Esophagus squamous epithelium (tissue), 5 donors: Measurements from ENCODE around the gene CPA5. TPM values are rescaled to one million over a fixed set of nuclear protein-coding genes. Genes with fewer than 3 reads are reported as not detected.

Experiments
- DNase-seq: peaks from one replicate; lab custom pipeline; 2025; lab: John Stamatoyannopoulos, UW
- H3K27ac ChIP-seq, 4 donors: fragments of 200-600 bp; sonication (generic); one replicate each; pipeline ENCODE4 v1.5.1; 2016 to 2019; ENCODE audit warnings: mild to moderate bottlenecking in 1 of 4
- H3K27me3 ChIP-seq, 4 donors: fragments of 200-600 bp; sonication (generic); 1 replicate in 3 of 4; 2 replicates in 1 of 4; pipeline versions ENCODE4 v1.5.1 to v1.6.0; 2017 to 2021; ENCODE audit warnings: antibody characterized with exemption in 1 of 4
- H3K36me3 ChIP-seq, 3 donors: fragments of 200-600 bp; sonication (generic); one replicate each; pipeline ENCODE4 v1.5.1; 2016 to 2019
- H3K4me1 ChIP-seq, 3 donors: fragments of 200-600 bp; sonication (generic); one replicate each; pipeline ENCODE4 v1.5.1; 2017 to 2019
- H3K4me3 ChIP-seq, 4 donors: fragments of 200-600 bp; sonication (generic); 1 replicate in 3 of 4; 2 replicates in 1 of 4; pipeline ENCODE4 v1.5.1; 2016 to 2019; ENCODE audit warnings: mild to moderate bottlenecking in 2 of 4, moderate library complexity in 1 of 4
- H3K9me3 ChIP-seq, 3 donors: fragments of 200-600 bp; sonication (generic); one replicate each; pipeline ENCODE4 v1.5.1; 2016 to 2019
- CTCF ChIP-seq, 6 experiments: fragments of 450-650 bp in 4 of 6; fragments of 200-600 bp in 2 of 6; sonication (generic) in 2 of 6; IDR thresholded peaks; one replicate each; pipeline ENCODE4 v1.5.1; 2016 to 2019; ENCODE audit warnings: antibody characterized with exemption in 6 of 6, mild to moderate bottlenecking in 4 of 6, moderate library complexity in 4 of 6
- POLR2A ChIP-seq, 4 donors: fragments of 450-650 bp; IDR thresholded peaks; one replicate each; pipeline ENCODE4 v1.6.1; 2017; ENCODE audit warnings: antibody characterized with exemption in 4 of 4, mild to moderate bottlenecking in 4 of 4, moderate library complexity in 3 of 4
- WGBS, 2 donors: methylation state at CpG; one replicate each; pipeline ENCODE4 v1.1.5; 2018; 5-methylcytosine and 5-hydroxymethylcytosine counted together
- intact Hi-C: fragments of 100-400 bp; cut with DNase I; formaldehyde crosslinking; loops from one replicate; pipeline ENCODE4 v1.15.0; 2022
- total RNA-seq, 4 donors: library from RNA; depleted of rRNA; stranded (reverse); fragments of >200 nt; gene quantifications; one replicate each; pipeline ENCODE4 v1.1.0, GENCODE V29; 2016
- donor health status: DM: yes; HTN: yes; CAD: no.

CPA5 gene
- total RNA-seq, 4 donors from 2014 or later, result not detected

- no peak for DNase-seq
- Histone ChIP-seq H3K4me1 (peaks cover 19 to 61% (median 30%) of the 10 kb centered on the region in 3 donors), H3K4me3 (no peak overlapping the region), H3K36me3 (no peaks in the 10 kb centered on the region), H3K27ac (peak overlapping the region in 2 of 4 donors; percentile 9 to 58), H3K27me3 (no peaks in the 10 kb centered on the region), H3K9me3 (peaks cover 0 to 14% (median 3%) of the 10 kb centered on the region in 3 donors)
- intact Hi-C loops, result no loop called here
- 15 to 60% methylated on average over 1 to 5 of the region's 5 CpGs for WGBS, 2 donors
- TF ChIP-seq CTCF (IDR thresholded peaks at IDR 0.05) (no peak), POLR2A (IDR thresholded peaks at IDR 0.05) (no peak)
Measured at GRCh38 chr7:130359276-130359857, 14.8 kb downstream of the CPA5 start.

- no peaks in the 10 kb centered on the region for H3K36me3 ChIP-seq
- DNase-seq, result no peak
- no peaks in the 10 kb centered on the region for H3K27me3 ChIP-seq
- intact Hi-C loops, result no loop called here
- H3K27ac ChIP-seq, result no peak overlapping the region
- peaks cover 19 to 58% (median 30%) of the 10 kb centered on the region in 3 donors for H3K4me1 ChIP-seq
- TF ChIP-seq CTCF (IDR thresholded peaks at IDR 0.05) (no peak), POLR2A (IDR thresholded peaks at IDR 0.05) (no peak)
- 87 to 99% methylated on average over 3 of the region's 3 CpGs for WGBS, 2 donors
- H3K4me3 ChIP-seq, result no peak overlapping the region
- H3K9me3 ChIP-seq, result peaks cover 0 to 14% (median 3%) of the 10 kb centered on the region in 3 donors
Measured at GRCh38 chr7:130360518-130360917, 15.9 kb downstream of the CPA5 start.

GRCh38 chr7:130361681-130362080 is 17.1 kb downstream of the CPA5 start:
- Histone ChIP-seq H3K27me3 (no peaks in the 10 kb centered on the region), H3K4me3 (no peak overlapping the region), H3K27ac (no peak overlapping the region), H3K36me3 (no peaks in the 10 kb centered on the region), H3K9me3 (peaks cover 0 to 14% (median 3%) of the 10 kb centered on the region in 3 donors), H3K4me1 (peaks cover 9 to 46% (median 18%) of the 10 kb centered on the region in 3 donors)
- intact Hi-C loops, result no loop called here
- 86 to 94% methylated on average over 3 to 7 of the region's 7 CpGs for WGBS, 2 donors
- no peak for DNase-seq
- TF ChIP-seq POLR2A (IDR thresholded peaks at IDR 0.05) (no peak), CTCF (IDR thresholded peaks at IDR 0.05) (no peak)

GRCh38 chr7:130362251-130362816 is 17.7 kb downstream of the CPA5 start:
- H3K27me3 ChIP-seq, result no peaks in the 10 kb centered on the region
- H3K4me1 ChIP-seq, result peaks cover 8 to 40% (median 12%) of the 10 kb centered on the region in 3 donors
- 91 to 93% methylated on average over 7 to 9 of the region's 10 CpGs for WGBS, 2 donors
- no peak for DNase-seq
- no peak for TF ChIP-seq POLR2A (IDR thresholded peaks at IDR 0.05)
- no peak for TF ChIP-seq CTCF (IDR thresholded peaks at IDR 0.05)
- H3K36me3 ChIP-seq, result no peaks in the 10 kb centered on the region
- H3K4me3 ChIP-seq, result no peak overlapping the region
- intact Hi-C loops, result no loop called here
- peaks cover 0 to 14% (median 3%) of the 10 kb centered on the region in 3 donors for H3K9me3 ChIP-seq
- no peak overlapping the region for H3K27ac ChIP-seq
